Skeletal muscle cell (primary cell): ENCODE data around the gene OR11H12.
"Not testable (repeated sequence)": the region's sequence is repeated elsewhere in the genome, so short reads cannot be mapped to it uniquely, and the experiment has no call there.

Experiments
- DNase-seq: peaks from one replicate; pipeline ENCODE4 v3.0.0-alpha.2; 2010; ENCODE audit warnings: low read depth
- H3K4me3 ChIP-seq: 2 replicates; pipeline ENCODE4 v1.5.1; 2011; ENCODE audit warnings: low read depth, mild to moderate bottlenecking, control low read depth, low read length, moderate library complexity

Gene OR11H12

DNA sequence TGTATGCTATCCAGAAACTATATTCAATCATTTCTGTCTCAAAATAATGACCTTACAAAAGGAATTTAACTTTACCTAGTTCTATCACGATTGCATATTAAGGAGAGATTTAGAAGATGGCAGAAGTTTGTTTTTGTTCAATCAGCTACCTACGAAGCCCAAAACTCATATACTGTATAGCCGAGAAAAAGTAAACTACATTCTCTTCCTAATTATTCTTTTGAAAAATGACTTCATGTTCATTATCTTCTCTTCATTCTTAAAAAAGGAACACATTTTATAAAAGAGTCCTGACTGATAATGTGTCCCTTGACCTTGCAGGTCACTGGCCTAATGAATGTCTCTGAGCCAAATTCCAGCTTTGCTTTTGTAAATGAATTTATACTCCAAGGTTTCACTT, at the start of gene OR11H12:
OR11H12 (plus strand) TSS at position 301 of the 400 bp plus-strand sequence; CDS start at position 301, 0 bp downstream.
- H3K4me3 ChIP-seq, DNase-seq: not testable (repeated sequence)

- H3K4me3 ChIP-seq, DNase-seq: not testable (repeated sequence)
Observed at GRCh38 chr14:18582908-18583307, 18.0 kb upstream of the OR11H12 start.

DNA sequence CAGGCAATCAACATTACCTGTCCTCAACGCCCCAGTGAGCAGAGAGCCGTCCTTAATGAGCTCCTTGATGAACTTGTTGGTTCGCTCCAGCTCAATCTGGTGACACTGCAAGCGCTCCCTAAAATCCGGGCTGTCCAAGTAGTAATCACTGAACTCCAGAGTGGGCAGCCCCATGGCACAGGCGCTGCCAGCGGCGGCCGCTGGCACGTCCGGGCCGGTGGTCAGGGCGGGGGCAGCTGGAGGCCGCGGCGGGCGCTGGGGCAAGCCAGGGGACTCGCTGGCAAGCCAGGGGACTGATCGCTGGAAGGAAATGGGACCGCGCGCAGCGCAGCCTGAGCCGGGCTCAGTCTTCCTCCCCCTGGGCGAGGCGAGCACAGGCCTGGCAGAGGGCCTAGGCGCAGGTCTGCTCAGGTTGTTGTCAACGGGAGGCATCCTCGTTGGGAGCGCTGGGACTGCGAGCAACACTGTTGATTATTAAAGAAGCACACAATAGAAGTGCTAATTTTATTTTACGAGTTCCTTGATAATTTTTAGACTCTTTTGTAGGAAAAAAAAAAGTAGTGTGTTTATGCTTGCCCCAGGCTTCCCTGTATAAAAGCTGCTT, 25.8 kb downstream of the OR11H12 start:
- not testable (repeated sequence) for DNase-seq, H3K4me3 ChIP-seq

DNA sequence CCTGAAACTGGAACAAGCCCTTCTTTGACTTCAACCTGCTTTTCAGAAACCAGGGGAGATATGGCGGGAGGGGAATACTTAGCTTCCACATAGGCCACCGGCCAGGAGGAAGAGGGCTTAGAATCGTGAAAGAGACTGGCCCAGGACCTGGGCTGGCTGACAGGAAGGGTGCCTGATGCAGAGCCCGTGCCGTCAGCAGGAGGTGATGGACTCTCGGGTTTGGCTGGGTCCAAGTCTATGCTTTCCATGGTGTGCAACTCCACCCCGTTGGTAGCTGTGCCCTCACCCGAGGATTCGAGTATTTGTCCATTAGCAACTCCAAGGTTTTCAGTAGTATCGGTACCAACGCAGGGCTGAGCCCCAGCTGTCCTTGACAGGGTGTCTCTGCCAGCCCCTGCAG, 35.1 kb downstream of the OR11H12 start:
- DNase-seq, H3K4me3 ChIP-seq: not testable (repeated sequence)

- not testable (repeated sequence) for DNase-seq, H3K4me3 ChIP-seq
Observed at GRCh38 chr14:18638032-18638431, 37.1 kb downstream of the OR11H12 start.

- H3K4me3 ChIP-seq, DNase-seq: not testable (repeated sequence)
Observed at GRCh38 chr14:18638785-18639184, 37.9 kb downstream of the OR11H12 start.

- not testable (repeated sequence) for H3K4me3 ChIP-seq, DNase-seq
Observed at GRCh38 chr14:18646075-18646730, 45.3 kb downstream of the OR11H12 start.
